PC-3 (cell line): ENCODE measurements around the gene AP4S1.

Source experiments
- EZH2 ChIP-seq: fragments of 300-600 bp; sonication (generic); IDR thresholded peaks from one replicate; pipeline ENCODE4 v1.6.1; 2017; ENCODE audit warnings: antibody characterized with exemption, mild to moderate bottlenecking, low read length; ENCODE audit not compliant: unreplicated experiment
- EZH2phosphoT487 ChIP-seq: fragments of 300-600 bp; sonication (generic); IDR thresholded peaks from 2 replicates; pipeline ENCODE4 v1.6.1; 2018; ENCODE audit warnings: mild to moderate bottlenecking, antibody characterized with exemption, low read length, borderline replicate concordance
- TF ChIP-seq, protein P1 (sequence below): fragments of 300-600 bp; sonication (generic); conservative IDR thresholded peaks from 2 replicates; pipeline ENCODE4 v1.5.1; 2017; ENCODE audit warnings: antibody characterized with exemption, low read depth, mild to moderate bottlenecking, low read length

DNA sequence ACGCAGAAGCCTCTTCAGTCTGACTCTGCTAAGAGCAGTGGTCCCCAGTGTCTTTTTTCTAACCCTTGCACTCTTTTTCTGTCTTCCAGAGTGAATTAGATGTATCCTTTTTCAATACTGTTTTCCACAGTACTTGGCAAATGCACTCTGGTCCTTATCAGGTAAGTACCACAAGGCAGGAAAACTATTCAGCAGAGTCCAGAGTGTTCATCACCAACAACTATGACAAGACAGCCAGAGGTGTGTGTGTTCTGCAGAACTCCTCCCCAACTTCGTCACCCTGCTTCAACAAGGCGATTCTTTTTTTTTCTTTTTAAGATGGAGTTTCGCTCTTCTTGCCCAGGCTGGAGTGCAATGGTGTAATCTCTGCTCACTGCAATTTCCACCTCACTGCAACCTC is 55.0 kb downstream of the AP4S1 start:
- TF ChIP-seq EZH2phosphoT487 = no peak
- TF ChIP-seq, protein P1, sequence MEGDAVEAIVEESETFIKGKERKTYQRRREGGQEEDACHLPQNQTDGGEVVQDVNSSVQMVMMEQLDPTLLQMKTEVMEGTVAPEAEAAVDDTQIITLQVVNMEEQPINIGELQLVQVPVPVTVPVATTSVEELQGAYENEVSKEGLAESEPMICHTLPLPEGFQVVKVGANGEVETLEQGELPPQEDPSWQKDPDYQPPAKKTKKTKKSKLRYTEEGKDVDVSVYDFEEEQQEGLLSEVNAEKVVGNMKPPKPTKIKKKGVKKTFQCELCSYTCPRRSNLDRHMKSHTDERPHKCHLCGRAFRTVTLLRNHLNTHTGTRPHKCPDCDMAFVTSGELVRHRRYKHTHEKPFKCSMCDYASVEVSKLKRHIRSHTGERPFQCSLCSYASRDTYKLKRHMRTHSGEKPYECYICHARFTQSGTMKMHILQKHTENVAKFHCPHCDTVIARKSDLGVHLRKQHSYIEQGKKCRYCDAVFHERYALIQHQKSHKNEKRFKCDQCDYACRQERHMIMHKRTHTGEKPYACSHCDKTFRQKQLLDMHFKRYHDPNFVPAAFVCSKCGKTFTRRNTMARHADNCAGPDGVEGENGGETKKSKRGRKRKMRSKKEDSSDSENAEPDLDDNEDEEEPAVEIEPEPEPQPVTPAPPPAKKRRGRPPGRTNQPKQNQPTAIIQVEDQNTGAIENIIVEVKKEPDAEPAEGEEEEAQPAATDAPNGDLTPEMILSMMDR = no peak
- TF ChIP-seq EZH2 = no peak
